ENCODE results near the gene USP6NL.

USP6NL gene

GRCh38 chr10:11448190-11448544 lies 163.3 kb downstream of the USP6NL start:
- no peak for DNase-seq
- TF ChIP-seq CTCF (IDR thresholded peaks at IDR 0.05; ENCODE audit: low read depth, low read length): no peak
- no peaks in the 10 kb centered on the region for H3K9me3 ChIP-seq
- no peaks in the 10 kb centered on the region for H3K4me1 ChIP-seq
- H3K36me3 ChIP-seq: no peaks in the 10 kb centered on the region
- no peaks in the 10 kb centered on the region for H3K27me3 ChIP-seq
- no peak overlapping the region for H3K4me3 ChIP-seq (ENCODE audit: low read depth, low read length)

- no peaks in the 10 kb centered on the region for H3K9me3 ChIP-seq
- no peak for TF ChIP-seq CTCF (IDR thresholded peaks at IDR 0.05; ENCODE audit: low read depth, low read length)
- no peak overlapping the region for H3K4me3 ChIP-seq (ENCODE audit: low read depth, low read length)
- no peaks in the 10 kb centered on the region for H3K4me1 ChIP-seq
- DNase-seq: no peak
- H3K36me3 ChIP-seq: no peaks in the 10 kb centered on the region
- no peaks in the 10 kb centered on the region for H3K27me3 ChIP-seq
Measured at GRCh38 chr10:11447586-11447985, 163.9 kb downstream of the USP6NL start.

- H3K4me1 ChIP-seq: no peaks in the 10 kb centered on the region
- H3K9me3 ChIP-seq: no peaks in the 10 kb centered on the region
- TF ChIP-seq CTCF (IDR thresholded peaks at IDR 0.05; ENCODE audit: low read depth, low read length): no peak
- H3K4me3 ChIP-seq (ENCODE audit: low read depth, low read length): no peak overlapping the region
- H3K27me3 ChIP-seq: no peaks in the 10 kb centered on the region
- no peaks in the 10 kb centered on the region for H3K36me3 ChIP-seq
- no peak for DNase-seq
Measured at GRCh38 chr10:11446864-11447263, 164.6 kb downstream of the USP6NL start.

GRCh38 chr10:11446133-11446532 lies 165.3 kb downstream of the USP6NL start:
- no peaks in the 10 kb centered on the region for H3K9me3 ChIP-seq
- no peak overlapping the region for H3K4me3 ChIP-seq (ENCODE audit: low read depth, low read length)
- DNase-seq: no peak
- TF ChIP-seq CTCF (IDR thresholded peaks at IDR 0.05; ENCODE audit: low read depth, low read length): no peak
- H3K36me3 ChIP-seq: no peaks in the 10 kb centered on the region
- H3K4me1 ChIP-seq: no peaks in the 10 kb centered on the region
- no peaks in the 10 kb centered on the region for H3K27me3 ChIP-seq

- no peak overlapping the region for H3K4me3 ChIP-seq (ENCODE audit: low read depth, low read length)
- H3K4me1 ChIP-seq: no peaks in the 10 kb centered on the region
- TF ChIP-seq CTCF (IDR thresholded peaks at IDR 0.05; ENCODE audit: low read depth, low read length): no peak
- H3K27me3 ChIP-seq: no peaks in the 10 kb centered on the region
- no peak for DNase-seq
- H3K36me3 ChIP-seq: no peaks in the 10 kb centered on the region
- H3K9me3 ChIP-seq: no peaks in the 10 kb centered on the region
Measured at GRCh38 chr10:11444531-11445228, 166.8 kb downstream of the USP6NL start.

- Histone ChIP-seq H3K4me3 (ENCODE audit: low read depth, low read length) (no peak overlapping the region), H3K4me1 (no peaks in the 10 kb centered on the region)
- no peak for TF ChIP-seq CTCF (IDR thresholded peaks at IDR 0.05; ENCODE audit: low read depth, low read length)
Measured at GRCh38 chr10:11444155-11444530, 167.3 kb downstream of the USP6NL start.

More at GRCh38 chr10:11444155-11444530, 167.3 kb downstream of the USP6NL start:
- DNase-seq: no peak
- no peaks in the 10 kb centered on the region for H3K27me3 ChIP-seq
- no peaks in the 10 kb centered on the region for H3K9me3 ChIP-seq
- H3K36me3 ChIP-seq: no peaks in the 10 kb centered on the region

All from BE2C (cell line).